ENCODE results near the gene ANAPC7.
"Not testable (repeated sequence)": the region's sequence is repeated elsewhere in the genome, so short reads cannot be mapped to it uniquely, and the experiment has no call there.

DNA sequence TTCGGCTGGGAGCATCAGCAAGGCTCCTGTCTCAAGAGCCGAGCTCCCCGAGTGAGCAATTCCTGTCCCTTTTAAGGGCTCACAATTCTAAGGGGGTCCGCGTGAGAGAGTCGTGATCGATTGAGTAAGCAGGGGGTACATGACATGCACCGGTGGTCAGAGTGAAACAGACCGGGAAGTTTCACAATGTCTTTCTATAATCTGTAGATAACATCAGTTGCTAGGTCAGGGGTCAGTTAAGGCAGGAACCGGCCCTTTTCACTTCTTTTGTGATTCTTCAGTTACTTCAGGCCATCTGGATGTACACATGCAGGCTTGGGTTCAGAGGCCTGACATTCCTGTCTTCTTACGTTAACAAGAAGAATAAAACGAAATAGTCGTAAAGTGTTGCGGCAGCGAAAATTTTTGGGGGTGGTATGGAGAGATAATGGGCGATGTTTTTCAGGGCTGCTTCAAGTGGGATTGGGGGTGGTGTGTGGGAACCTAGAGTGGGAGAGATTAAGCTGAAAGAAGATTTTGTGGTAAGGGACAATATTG lies 1.7 kb upstream of the ANAPC7 start:
- TF ChIP-seq TCF7L2 (IDR thresholded peaks at IDR 0.05; ENCODE audit: low read depth, low read length); SIN3A (IDR thresholded peaks at IDR 0.05; ENCODE audit: borderline replicate concordance, insufficient read depth, low read depth, low read length): not testable (repeated sequence)
- TF ChIP-seq, protein P1, sequence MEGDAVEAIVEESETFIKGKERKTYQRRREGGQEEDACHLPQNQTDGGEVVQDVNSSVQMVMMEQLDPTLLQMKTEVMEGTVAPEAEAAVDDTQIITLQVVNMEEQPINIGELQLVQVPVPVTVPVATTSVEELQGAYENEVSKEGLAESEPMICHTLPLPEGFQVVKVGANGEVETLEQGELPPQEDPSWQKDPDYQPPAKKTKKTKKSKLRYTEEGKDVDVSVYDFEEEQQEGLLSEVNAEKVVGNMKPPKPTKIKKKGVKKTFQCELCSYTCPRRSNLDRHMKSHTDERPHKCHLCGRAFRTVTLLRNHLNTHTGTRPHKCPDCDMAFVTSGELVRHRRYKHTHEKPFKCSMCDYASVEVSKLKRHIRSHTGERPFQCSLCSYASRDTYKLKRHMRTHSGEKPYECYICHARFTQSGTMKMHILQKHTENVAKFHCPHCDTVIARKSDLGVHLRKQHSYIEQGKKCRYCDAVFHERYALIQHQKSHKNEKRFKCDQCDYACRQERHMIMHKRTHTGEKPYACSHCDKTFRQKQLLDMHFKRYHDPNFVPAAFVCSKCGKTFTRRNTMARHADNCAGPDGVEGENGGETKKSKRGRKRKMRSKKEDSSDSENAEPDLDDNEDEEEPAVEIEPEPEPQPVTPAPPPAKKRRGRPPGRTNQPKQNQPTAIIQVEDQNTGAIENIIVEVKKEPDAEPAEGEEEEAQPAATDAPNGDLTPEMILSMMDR (IDR thresholded peaks at IDR 0.05), result not testable (repeated sequence)
- TF ChIP-seq, protein P2, sequence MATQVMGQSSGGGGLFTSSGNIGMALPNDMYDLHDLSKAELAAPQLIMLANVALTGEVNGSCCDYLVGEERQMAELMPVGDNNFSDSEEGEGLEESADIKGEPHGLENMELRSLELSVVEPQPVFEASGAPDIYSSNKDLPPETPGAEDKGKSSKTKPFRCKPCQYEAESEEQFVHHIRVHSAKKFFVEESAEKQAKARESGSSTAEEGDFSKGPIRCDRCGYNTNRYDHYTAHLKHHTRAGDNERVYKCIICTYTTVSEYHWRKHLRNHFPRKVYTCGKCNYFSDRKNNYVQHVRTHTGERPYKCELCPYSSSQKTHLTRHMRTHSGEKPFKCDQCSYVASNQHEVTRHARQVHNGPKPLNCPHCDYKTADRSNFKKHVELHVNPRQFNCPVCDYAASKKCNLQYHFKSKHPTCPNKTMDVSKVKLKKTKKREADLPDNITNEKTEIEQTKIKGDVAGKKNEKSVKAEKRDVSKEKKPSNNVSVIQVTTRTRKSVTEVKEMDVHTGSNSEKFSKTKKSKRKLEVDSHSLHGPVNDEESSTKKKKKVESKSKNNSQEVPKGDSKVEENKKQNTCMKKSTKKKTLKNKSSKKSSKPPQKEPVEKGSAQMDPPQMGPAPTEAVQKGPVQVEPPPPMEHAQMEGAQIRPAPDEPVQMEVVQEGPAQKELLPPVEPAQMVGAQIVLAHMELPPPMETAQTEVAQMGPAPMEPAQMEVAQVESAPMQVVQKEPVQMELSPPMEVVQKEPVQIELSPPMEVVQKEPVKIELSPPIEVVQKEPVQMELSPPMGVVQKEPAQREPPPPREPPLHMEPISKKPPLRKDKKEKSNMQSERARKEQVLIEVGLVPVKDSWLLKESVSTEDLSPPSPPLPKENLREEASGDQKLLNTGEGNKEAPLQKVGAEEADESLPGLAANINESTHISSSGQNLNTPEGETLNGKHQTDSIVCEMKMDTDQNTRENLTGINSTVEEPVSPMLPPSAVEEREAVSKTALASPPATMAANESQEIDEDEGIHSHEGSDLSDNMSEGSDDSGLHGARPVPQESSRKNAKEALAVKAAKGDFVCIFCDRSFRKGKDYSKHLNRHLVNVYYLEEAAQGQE (IDR thresholded peaks at IDR 0.05; ENCODE audit: insufficient read depth in 1 of 2, low read depth in 2 of 2, low read length in 1 of 2), result not testable (repeated sequence)

Data from Panc1 (cell line).